Glutamatergic neuron (in vitro differentiated cells): Measurements from ENCODE around the gene SUSD2. TPM values are rescaled to one million over a fixed set of nuclear protein-coding genes. Genes with fewer than 3 reads are reported as not detected.

Source experiments
- DNase-seq: peaks from one replicate; pipeline ENCODE4 v3.0.0; 2022
- H3K27ac Mint-ChIP-seq: one replicate; pipeline ENCODE4 v1.8.0; 2020; ENCODE audit warnings: mild to moderate bottlenecking, mixed read lengths, inconsistent platforms; ENCODE audit not compliant: unreplicated experiment
- H3K27me3 Mint-ChIP-seq: one replicate; pipeline ENCODE4 v1.8.0; 2020; ENCODE audit warnings: mild to moderate bottlenecking, moderate library complexity, mixed read lengths, inconsistent platforms; ENCODE audit not compliant: unreplicated experiment
- H3K36me3 Mint-ChIP-seq: one replicate; pipeline ENCODE4 v1.8.0; 2020; ENCODE audit warnings: mild to moderate bottlenecking, mixed read lengths, inconsistent platforms; ENCODE audit not compliant: unreplicated experiment
- H3K4me1 Mint-ChIP-seq: one replicate; pipeline ENCODE4 v1.8.0; 2020; ENCODE audit warnings: mild to moderate bottlenecking, low read depth, mixed read lengths, inconsistent platforms; ENCODE audit not compliant: unreplicated experiment
- H3K4me3 Mint-ChIP-seq: one replicate; pipeline ENCODE4 v1.8.0; 2020; ENCODE audit warnings: mild to moderate bottlenecking, mixed read lengths, inconsistent platforms; ENCODE audit not compliant: unreplicated experiment
- H3K9me3 Mint-ChIP-seq: one replicate; pipeline ENCODE4 v1.8.0; 2020; ENCODE audit warnings: mild to moderate bottlenecking, moderate library complexity, mixed read lengths, inconsistent platforms; ENCODE audit not compliant: unreplicated experiment
- total RNA-seq: library from RNA; stranded (reverse); fragmentation: NEBNext Ultra II Directional; extraction: Animal tissue kit (Norgen Biotek cat#: 25700); gene quantifications from one replicate; pipeline ENCODE4 v1.2.1, GENCODE V29; 2021; ENCODE audit not compliant: unreplicated experiment
- TF ChIP-seq, protein P1 (sequence below): fragments of 200-600 bp; sonication (generic); IDR thresholded peaks from one replicate; pipeline ENCODE4 v1.5.0; 2021; ENCODE audit not compliant: partially characterized antibody, unreplicated experiment

The SUSD2 gene
- total RNA-seq, 1 donor from 2014 or later = 123 TPM

DNA sequence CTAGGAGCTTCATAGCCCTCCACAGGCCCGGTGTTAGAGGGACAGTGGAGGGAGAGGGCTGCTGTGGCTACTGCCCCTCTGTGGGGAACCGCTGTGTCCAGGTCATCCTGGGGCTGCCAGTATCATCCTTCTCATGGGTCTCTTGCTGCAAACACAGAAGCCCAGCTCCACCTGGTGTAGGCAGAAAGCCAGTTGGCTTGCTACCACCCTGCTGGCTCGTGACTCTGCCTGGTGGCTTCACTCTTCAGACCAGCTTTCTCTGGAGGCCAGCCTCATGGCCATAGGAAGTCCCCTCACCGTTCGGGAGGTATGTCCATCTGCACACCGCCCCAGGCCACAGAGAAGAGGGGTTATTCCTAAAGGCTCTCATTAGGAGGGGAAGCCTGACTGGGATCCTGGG is 19.4 kb upstream of the SUSD2 start:
- DNase-seq = no peak
- H3K4me1 Mint-ChIP-seq = peaks cover 26% of the 10 kb centered on the region
- H3K36me3 Mint-ChIP-seq = no peaks in the 10 kb centered on the region
- H3K27me3 Mint-ChIP-seq = no peaks in the 10 kb centered on the region
- no peaks in the 10 kb centered on the region for H3K9me3 Mint-ChIP-seq
- H3K27ac Mint-ChIP-seq = no peak overlapping the region
- TF ChIP-seq, protein P1, sequence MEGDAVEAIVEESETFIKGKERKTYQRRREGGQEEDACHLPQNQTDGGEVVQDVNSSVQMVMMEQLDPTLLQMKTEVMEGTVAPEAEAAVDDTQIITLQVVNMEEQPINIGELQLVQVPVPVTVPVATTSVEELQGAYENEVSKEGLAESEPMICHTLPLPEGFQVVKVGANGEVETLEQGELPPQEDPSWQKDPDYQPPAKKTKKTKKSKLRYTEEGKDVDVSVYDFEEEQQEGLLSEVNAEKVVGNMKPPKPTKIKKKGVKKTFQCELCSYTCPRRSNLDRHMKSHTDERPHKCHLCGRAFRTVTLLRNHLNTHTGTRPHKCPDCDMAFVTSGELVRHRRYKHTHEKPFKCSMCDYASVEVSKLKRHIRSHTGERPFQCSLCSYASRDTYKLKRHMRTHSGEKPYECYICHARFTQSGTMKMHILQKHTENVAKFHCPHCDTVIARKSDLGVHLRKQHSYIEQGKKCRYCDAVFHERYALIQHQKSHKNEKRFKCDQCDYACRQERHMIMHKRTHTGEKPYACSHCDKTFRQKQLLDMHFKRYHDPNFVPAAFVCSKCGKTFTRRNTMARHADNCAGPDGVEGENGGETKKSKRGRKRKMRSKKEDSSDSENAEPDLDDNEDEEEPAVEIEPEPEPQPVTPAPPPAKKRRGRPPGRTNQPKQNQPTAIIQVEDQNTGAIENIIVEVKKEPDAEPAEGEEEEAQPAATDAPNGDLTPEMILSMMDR = no peak
- H3K4me3 Mint-ChIP-seq = no peak overlapping the region

DNA sequence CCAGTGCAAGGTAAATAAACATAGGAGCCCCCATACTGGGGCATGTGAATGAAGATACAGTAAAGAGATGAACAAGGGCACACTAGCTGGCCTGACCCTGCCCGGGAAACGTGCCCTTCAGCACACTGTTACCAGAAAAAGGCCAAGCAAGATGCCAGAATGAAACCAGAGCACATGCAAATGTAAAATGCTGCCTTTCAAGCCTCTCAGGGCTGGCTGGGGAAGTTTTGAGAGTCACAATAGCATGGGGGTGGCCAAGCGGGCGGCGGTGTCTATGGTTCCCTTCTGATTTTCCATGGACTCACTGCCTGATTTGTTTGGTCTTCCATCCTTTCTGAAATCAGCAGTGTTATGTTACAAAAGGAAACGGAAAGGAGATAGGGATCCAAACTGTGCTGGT is 18.9 kb upstream of the SUSD2 start:
- Mint-ChIP-seq H3K36me3 (no peaks in the 10 kb centered on the region), H3K27me3 (no peaks in the 10 kb centered on the region), H3K4me1 (peaks cover 24% of the 10 kb centered on the region), H3K27ac (no peak overlapping the region), H3K9me3 (no peaks in the 10 kb centered on the region), H3K4me3 (no peak overlapping the region)
- no peak for DNase-seq
- TF ChIP-seq, protein P1 = no peak

DNA sequence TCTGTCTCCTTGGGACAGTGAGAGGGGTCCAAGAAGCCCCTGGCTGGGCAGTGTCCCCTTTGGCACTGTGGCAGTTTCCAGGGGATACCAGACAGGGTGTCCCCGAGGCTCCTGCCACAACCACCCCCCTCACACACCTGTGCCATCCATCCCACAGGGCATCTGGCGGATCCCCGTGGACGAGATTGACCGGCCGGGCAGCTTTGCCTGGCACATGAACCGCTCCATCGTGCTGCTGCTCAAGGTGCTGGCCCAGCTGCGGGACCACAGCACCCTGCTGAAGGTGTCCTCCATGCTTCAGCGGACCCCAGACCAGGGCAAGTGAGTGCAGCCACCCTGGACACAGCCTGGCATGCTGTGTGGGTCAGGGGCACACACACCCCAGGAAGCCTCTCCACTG is 17.0 kb upstream of the SUSD2 start:
- no peak overlapping the region for H3K27ac Mint-ChIP-seq
- H3K9me3 Mint-ChIP-seq = no peaks in the 10 kb centered on the region
- H3K4me1 Mint-ChIP-seq = peaks cover 18% of the 10 kb centered on the region
- H3K27me3 Mint-ChIP-seq = no peaks in the 10 kb centered on the region
- DNase-seq = no peak
- TF ChIP-seq, protein P1 = no peak
- H3K4me3 Mint-ChIP-seq = no peak overlapping the region
- no peaks in the 10 kb centered on the region for H3K36me3 Mint-ChIP-seq

DNA sequence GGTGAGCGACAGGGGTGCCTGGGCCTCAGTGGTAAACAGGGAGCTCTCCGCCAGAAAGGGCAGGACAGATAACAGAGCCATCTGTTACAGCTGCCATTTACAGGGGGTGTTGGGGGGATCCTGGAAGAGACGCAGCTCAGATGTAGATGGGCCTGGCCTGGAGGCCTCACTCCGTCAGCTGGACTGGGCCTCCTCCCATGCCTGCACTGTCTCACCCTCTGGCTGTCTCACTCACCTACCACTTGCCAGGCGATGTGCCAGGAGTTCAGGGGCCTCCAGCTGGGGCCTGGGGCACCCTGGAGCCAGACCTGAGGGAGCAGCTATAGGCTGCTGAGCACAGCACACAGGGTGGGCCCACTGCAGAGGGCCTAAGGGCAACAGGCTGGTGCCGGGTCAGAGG is 16.3 kb upstream of the SUSD2 start:
- Mint-ChIP-seq H3K9me3 (no peaks in the 10 kb centered on the region), H3K27me3 (no peaks in the 10 kb centered on the region), H3K4me3 (no peak overlapping the region), H3K36me3 (no peaks in the 10 kb centered on the region), H3K27ac (no peak overlapping the region), H3K4me1 (peaks cover 21% of the 10 kb centered on the region)
- no peak for DNase-seq
- TF ChIP-seq, protein P1 = no peak

DNA sequence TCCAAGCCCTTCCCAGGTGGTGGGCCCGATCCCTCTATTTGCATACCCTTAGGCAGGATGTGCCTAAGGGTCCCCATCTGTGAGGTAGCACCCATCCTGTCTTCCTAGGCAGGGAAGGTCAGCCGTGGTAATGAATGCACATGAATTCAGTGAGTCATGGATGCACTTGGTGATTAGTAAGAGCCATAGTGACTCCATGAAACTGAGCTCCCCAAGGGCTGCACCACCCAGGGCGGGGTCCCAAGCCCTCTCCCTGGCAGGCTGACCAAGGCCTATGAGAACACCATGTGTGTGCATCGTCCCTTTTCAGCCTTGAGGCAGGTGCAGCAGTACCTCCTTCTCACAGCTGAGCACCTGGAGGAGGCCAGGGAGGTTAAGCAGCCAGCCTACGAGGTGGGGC is 15.6 kb upstream of the SUSD2 start:
- no peak overlapping the region for H3K27ac Mint-ChIP-seq
- no peaks in the 10 kb centered on the region for H3K36me3 Mint-ChIP-seq
- H3K4me1 Mint-ChIP-seq = peaks cover 18% of the 10 kb centered on the region
- no peak overlapping the region for H3K4me3 Mint-ChIP-seq
- TF ChIP-seq, protein P1 = no peak
- H3K9me3 Mint-ChIP-seq = no peaks in the 10 kb centered on the region
- H3K27me3 Mint-ChIP-seq = no peaks in the 10 kb centered on the region
- no peak for DNase-seq
